T-helper 1 cell (primary cell): ENCODE results near the gene KCNMB4.

Source experiments
- DNase-seq, 5 donors: peaks; one replicate each; pipeline ENCODE4 v3.0.0-alpha.2; 2012 to 2020
- total RNA-seq, 4 donors: gene quantifications; one replicate each; lab custom pipeline; 2026; lab: John Stamatoyannopoulos, UW

The KCNMB4 gene
- total RNA-seq: 0.46 to 1.4 (median 0.94) reads per million in 4 donors

DNA sequence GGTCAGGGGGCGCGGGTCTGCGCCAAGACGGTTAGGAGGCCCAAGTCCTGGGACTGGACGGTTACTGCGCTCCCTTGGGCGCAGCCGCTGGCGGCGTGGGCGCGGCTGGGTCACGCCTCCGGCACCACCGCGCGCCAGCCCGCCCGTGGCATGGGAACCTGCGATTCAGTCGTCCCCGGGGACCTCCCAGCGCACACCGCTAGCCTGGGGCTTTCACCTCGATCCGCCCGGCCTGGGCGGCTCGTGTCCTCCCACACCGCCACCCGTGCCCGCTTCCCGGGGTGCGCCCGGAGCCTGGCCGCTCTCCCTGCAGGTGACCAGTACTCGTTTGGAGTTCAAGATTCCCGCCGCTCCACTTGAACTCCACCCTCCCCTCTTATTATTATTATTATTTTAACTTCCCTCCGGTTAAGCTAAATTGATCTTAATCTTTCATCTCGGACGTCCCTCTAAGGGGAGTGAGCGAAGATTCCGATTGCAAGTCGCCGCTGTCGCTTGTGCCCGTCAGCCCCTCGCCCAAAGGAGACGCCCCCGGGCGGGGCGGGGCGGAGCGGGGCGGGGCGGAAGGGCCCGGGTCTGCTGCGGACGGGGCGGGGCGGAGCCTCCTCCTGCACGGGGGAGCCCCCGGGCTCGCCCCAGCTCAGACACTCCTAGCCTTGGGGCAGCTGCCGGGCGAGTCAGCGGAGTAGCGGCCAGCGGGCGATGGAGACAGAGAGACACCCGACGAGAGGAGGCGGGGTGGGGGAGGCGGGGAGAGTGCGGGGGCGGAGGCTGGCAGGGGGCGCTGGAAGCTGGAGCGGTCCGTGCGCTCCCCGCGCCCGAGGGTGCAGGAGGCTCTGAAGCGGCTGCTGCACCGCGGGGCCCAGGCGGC is at the start of gene KCNMB4:
TSS of gene KCNMB4 (plus strand) at position 643 of the 871 bp plus-strand sequence. CDS start 445 bp downstream, outside the sequence.
- peak; percentile 54 to 72 (median 58) for DNase-seq

DNA sequence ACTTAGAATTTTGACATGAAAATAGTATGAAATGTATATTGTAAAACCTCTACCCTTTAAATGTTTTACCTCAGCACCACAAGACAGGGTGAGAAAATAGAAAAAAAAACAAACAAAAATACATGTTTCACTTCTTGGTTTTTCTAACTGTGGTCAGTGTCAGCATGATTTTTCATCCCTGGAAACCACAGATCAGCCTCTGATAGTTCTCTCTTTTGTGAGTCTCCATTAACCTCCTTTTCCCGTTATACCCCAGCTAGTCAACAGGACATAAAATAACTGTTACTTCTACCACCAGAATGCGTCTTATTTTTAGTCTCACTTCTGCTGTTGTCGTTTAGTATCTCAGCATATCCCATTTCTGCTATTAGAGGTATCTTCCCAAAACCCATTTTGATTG is 48.3 kb upstream of the KCNMB4 start:
- DNase-seq: peak in 1 of 5 donors; percentile 28

DNA sequence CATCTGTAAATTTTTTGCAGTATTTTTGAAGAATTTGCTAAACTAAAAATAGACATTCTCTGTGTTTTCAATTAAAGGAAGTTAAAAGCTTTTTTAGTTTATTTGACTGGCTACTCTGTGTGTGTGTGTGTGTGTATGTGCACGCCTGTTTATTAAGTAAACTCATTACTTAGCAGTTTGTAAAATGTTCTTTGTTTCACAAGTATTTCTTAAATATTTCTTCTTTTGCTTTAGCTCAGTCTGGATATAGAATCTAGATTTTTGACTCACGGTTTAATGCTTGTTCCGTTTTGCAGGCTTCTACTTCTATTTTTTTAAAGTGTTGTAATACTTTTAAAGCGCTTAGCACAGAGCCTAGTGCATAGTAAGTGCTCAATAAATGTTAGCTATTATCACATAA is 46.5 kb upstream of the KCNMB4 start:
- no peak for DNase-seq

GRCh38 chr12:70321191-70321590 is 44.9 kb upstream of the KCNMB4 start:
- no peak for DNase-seq

DNA sequence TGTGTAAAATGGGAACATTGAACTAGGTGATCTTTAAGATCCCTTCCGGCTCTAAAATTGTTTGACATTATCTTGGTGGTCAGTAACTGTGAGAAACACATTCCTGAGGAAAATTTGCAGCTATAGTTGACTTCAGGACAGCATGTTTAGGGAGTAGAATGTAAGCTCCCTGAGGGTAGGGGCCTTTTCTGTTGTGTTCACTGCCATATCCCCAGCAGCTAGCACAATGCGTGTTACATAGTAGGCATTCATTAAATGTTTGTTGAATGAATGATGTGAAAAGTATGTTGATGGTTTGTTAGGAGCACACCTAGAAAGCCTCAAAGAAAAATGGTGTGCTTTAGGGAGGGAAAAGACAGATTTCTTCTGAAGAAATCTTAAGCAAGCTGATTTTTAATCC is 38.5 kb upstream of the KCNMB4 start:
- no peak for DNase-seq

DNA sequence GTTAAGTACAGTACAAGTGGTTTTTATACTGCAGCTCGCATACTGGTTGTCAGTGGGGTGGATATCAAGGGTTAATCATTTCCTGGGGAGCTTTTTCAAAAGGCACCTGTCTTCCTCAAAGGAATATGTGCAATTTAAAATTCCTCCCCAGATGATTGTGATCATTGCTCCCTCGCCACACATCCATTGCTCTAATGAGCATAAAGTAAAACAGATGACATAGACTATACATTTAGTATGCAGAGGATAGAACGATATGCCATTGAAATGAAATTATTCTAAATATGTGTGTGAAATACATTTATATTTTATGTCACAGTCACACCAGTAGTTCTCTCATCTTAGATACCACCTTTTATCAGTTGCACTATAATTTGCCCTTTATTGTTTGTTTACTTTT is 36.4 kb upstream of the KCNMB4 start:
- DNase-seq: no peak

GRCh38 chr12:70330158-70330557 is 35.9 kb upstream of the KCNMB4 start:
- no peak for DNase-seq

DNA sequence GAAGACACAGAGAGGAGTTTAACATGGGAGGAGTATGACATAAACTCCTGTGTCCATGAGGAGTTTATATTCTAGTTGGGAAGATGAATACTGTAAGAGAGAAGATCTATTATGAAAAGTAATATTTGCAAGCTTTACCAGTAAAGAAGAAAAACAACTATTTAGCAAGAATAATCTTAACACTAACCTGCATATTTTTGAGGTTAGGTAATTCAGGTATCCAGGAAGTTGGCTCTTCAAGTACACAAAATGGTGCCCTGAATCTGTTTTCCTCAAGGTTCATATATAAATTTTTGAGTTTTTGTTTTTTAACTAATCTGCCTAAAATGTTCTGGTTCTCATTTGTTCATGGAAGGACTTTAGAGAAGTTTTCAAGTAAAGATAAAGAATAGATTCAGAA is 33.9 kb upstream of the KCNMB4 start:
- DNase-seq: no peak

DNA sequence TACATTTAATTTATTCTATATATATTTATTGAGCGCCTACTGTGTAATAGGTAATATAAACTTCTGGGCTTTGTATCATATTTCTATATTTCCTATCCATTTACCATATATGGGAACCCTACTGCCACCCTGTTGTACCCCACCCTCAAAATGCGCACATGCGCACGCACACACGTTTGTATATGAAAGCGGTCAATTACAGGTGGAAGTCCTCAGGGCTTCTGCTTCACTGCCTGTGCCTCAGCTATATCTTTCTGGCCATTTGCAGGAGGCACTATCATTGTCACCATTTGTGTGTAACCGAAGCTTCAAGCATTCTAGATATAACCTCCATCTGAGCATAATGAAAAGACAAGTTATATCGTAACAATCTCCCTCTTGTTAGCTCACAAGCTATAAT is 31.3 kb upstream of the KCNMB4 start:
- no peak for DNase-seq

DNA sequence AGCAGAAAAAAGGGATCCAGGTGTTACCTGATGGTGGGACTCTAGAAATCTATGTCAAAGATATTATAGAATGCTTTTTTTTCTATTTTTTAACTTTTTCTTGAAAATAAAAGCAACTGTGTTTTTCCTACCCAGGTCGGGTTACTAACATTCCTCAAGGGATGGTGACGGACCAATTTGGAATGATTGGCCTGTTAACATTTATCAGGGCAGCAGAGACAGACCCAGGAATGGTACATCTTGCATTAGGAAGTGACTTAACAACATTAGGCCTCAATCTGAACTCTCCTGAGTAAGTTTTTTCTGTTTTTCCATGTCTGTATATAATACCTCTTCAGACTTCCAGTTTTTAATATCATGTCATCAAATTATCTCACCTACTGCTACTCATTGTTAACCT is 27.6 kb upstream of the KCNMB4 start:
- no peak for DNase-seq

DNA sequence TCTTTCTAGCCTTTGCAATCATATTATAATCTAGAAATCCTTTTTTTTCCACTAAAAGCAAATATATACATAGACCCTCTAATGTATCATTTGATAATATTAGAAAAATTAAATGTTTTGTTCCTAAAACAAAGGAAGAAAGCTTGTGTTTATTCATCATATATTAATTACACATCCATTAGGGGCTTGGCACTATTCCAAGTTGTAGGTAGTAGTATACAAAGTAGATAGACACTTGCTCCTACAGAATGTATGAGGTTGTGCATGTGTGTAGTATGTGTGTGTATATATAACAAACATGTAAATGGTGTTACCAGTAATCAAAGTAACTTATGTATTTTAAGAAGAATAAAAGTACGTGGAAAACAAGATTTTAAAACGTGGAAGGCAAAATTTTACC is 15.0 kb upstream of the KCNMB4 start:
- no peak for DNase-seq

- no peak for DNase-seq
These were observed 12.1 kb upstream of the KCNMB4 start for GRCh38 chr12:70353780-70354660.

DNA sequence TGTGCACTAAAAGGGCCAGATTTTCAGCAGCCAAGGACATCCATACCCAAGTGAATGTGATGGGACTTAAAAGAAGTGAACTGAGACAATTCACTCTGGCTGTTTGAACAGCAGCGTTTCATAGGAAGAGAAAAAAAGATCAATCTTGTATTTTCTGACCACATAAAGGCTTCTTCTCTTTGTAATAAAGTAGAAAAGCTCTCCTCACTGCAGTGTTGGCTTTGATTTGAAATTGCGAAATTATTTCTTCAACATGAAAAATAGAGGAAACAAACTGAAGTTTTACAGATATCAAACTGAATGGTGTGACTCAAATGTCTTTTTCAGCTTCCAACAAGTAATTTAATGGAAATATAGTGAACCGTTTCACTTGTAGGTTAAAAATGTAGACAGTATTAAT is 11.3 kb upstream of the KCNMB4 start:
- DNase-seq: no peak

DNA sequence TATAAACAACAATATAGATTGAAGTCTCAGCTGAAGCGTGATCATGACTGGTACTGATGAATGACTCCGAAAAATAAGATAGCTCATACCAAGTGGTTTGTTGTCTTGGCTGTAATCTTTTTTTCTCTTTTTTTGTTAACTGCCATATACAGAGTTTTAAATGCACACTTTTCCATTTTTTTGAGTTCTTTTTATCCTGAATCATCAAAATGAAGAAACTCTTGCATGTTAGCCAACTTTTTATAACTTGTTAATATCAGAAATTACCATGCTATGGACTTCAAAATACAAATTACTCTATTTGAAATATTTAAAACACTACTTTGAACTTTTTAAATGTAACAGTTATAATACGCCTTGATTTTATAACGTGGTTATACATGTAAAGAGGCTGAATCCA is 10.1 kb upstream of the KCNMB4 start:
- DNase-seq: no peak

DNA sequence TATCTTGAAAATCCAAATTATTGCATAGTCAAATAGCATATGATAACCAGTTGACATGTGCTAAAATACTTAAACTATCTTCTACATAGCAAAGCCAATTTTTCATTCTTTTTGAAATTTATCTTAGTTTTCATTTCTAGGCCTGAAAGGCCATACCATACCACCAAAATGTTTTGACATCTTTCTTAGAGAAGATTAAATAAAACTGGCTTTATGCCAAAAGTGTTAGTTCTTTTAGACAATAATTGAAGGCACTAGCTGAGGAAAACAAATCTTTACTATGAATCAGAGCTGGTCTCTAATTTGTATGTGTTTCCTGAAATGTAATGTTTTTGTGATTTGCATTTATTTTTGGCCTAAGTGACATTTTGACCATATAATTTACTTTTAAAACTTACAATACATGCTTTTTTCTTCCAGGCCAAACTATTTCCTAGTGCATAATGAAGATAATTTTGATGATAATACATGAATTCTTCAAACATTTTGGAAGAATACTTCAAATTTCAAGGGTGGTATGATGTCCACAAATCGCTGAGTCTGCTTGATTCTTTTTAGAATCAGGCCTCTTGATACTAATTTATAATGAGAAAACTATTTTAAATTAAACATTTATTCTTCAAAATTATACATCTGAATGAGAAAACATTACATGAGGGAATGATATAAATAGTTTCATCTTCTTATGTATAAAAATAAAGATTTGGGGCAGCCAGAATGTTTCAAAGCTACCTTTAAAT is 6.5 kb upstream of the KCNMB4 start:
- no peak for DNase-seq

GRCh38 chr12:70360218-70360617 is 5.9 kb upstream of the KCNMB4 start:
- no peak for DNase-seq

GRCh38 chr12:70364695-70365397 is 1.2 kb upstream of the KCNMB4 start:
- no peak for DNase-seq

DNA sequence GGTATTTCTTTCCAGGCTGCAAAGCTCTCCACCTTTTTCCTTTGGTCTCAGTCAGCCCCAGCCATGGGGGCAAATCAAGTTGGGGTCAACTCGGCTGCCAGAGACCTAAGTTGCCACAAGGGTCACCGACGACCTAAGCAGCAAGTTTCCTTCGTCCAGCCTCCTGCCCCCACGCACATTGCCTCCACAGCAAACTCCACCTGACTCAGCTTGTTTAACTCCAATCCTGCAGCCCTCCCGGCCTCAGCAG is 767 bp upstream of the KCNMB4 start:
- peak in 1 of 5 donors; percentile 2 for DNase-seq

DNA sequence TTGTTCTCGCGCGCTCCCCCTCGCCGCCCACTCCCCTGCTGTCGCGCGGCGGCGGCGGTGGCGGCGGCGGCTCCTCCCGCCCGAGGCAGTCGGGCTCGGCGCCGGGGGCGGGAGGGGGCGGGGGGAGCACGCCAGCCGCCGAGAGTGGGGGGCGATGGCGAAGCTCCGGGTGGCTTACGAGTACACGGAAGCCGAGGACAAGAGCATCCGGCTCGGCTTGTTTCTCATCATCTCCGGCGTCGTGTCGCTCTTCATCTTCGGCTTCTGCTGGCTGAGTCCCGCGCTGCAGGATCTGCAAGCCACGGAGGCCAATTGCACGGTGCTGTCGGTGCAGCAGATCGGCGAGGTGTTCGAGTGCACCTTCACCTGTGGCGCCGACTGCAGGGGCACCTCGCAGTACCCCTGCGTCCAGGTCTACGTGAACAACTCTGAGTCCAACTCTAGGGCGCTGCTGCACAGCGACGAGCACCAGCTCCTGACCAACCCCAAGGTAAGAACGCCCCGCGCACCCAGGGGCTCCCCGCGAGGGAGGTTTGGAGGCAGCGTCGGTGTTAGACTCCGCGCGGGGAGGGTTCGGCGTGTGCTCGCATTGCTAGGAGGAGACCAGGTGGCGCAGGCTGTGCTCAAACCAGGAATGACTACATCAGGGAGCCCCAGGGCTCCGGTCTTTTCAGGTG is 629 bp downstream of the KCNMB4 start:
- peak; percentile 26 to 72 (median 54) for DNase-seq

DNA sequence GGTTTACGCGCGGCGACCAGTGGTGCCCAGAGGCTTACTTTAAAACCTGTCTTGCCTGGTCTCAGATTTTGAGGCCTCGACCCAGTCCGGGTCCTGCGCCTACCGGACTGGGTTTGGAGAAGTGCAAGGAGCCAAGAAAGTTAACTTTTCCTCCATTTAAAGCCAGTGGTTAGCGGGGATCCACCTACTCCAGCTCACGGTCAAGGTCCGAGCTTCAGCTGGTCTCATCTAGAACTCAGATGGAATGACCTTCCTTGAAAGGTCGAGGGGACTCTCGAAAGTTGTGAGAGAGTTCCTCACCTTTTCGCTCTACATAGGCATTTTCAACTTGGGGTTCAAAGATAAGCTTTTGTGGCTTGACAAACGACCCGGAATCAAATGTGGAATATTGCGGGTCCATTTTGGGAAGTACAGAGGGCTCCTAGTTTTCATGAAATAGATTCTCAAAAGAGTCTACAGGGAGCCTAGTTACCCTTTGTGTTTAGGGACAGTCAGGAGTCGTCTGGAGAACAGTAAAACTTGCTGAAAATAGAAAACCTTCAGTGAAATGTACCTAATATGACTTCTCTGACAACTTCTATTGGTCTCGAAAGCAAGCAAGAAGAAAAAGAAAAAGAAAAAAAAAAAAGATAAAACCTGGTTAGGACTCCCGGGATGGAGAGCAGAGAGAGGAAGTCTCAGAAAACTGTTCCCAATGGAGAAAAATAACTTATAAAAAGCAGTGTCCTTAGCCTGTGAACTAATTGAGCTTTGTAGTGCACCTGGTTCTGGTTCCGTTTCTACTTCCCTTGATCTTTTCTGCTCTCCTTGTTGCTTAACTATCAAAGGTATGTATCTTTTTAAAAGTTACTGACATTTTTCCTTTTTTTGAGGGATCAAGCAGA is 1.4 kb downstream of the KCNMB4 start:
- DNase-seq: no peak

DNA sequence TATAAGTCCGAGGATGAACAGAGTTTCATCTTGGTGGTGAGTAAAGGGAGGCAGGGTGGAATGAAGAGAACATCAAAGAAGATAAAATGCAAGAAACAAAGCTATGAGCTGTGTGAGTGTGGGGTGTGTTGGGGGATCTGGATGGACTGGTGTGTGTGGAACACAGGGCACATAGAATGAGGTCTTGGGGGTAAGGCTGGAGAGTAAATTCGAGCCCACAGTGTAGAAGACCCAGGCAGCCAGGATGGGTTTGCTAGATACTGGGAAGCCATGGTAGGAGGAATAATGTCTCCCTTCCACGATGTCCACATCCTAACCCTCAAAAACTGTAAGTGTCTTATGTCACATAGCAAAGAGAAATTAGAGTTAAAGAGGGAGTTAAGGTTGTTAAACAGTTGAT is 6.8 kb downstream of the KCNMB4 start:
- no peak for DNase-seq
